ENCODE measurements around the gene CFAP157.

The CFAP157 gene

DNA sequence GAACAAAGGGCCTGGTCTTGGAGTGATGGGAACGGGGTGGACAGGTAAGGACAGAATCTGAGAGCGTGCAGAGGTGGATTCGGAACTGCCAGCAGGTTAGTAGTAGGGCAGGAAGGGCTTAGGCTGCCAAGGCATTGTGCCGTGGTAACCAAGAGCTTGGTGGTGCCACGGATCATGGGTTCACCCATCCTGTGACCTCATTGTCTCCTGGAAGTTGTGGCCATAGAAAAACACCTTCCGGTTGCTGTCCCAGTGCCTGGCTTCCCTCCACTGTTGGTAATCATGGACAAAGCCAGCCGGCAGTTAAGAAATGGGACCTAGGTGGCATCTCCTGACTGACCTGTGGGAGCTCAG is 42.5 kb upstream of the CFAP157 start:
- Histone ChIP-seq H2AFZ (ENCODE audit: low read depth) (no peak overlapping the region), H3K4me1 (ENCODE audit: low read depth, poor library complexity, severe bottlenecking) (peaks cover 14% of the 10 kb centered on the region), H3K27ac (no peak overlapping the region), H3K4me3 (IDR thresholded peaks at IDR 0.05; ENCODE audit: insufficient read depth, low read depth, low read length) (no peak overlapping the region), H4K20me1 (ENCODE audit: insufficient read depth) (no peaks in the 10 kb centered on the region), H3K79me2 (ENCODE audit: insufficient read depth, low read depth) (no peaks in the 10 kb centered on the region), H3K27me3 (ENCODE audit: insufficient read depth, low read depth) (no peaks in the 10 kb centered on the region), H3K36me3 (ENCODE audit: insufficient read depth) (no peaks in the 10 kb centered on the region), H3K9ac (no peak overlapping the region), H3K4me2 (no peak overlapping the region)
- no peak for TF ChIP-seq CTCF (conservative IDR thresholded peaks at IDR 0.05; ENCODE audit: low read depth, low read length)

DNA sequence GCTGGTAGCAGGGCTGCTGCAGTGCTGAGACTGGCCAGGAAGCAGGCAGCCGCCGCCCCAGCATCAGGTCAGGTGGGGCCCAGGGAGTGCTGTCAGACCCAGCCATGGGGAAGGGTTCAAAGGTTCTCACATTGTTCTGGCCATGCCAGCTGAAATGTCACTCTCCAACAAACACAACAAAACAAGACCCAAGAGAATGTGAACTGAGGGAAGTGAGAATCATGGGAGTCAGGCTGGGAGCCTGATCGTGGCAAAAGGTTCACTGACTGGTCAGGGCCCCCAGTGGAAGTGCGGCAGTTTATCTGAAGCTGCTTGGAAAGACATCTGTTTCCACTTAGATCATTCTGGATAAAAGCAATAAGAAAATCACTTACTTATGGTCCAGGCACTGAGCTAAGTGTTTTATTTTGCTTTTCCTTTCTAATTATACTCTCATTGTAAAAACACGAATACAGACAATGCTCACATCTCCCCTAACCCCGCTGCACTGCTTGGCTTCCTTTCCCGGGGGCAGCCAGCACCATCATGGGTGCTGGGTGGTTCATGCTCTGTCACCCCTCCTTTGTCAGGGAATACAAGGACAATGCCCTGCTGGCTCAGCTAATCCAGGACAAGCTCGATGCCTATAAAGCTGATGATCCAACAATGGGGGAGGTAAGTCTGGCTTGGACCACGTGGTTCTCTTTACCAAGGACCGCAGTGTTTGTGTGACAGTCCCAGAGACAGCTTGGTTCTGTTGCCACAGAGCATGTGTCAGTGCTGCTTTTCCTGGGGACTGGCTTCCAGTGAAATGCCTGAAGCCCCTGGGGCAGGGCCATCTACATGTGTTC is 41.9 kb upstream of the CFAP157 start:
- no peaks in the 10 kb centered on the region for H3K79me2 ChIP-seq (ENCODE audit: insufficient read depth, low read depth)
- no peaks in the 10 kb centered on the region for H3K36me3 ChIP-seq (ENCODE audit: insufficient read depth)
- peaks cover 14% of the 10 kb centered on the region for H3K4me1 ChIP-seq (ENCODE audit: low read depth, poor library complexity, severe bottlenecking)
- H3K27ac ChIP-seq = no peak overlapping the region
- no peaks in the 10 kb centered on the region for H4K20me1 ChIP-seq (ENCODE audit: insufficient read depth)
- H3K4me2 ChIP-seq = no peak overlapping the region
- no peak overlapping the region for H3K4me3 ChIP-seq (IDR thresholded peaks at IDR 0.05; ENCODE audit: insufficient read depth, low read depth, low read length)
- no peak for TF ChIP-seq CTCF (conservative IDR thresholded peaks at IDR 0.05; ENCODE audit: low read depth, low read length)
- no peaks in the 10 kb centered on the region for H3K27me3 ChIP-seq (ENCODE audit: insufficient read depth, low read depth)
- H2AFZ ChIP-seq (ENCODE audit: low read depth) = no peak overlapping the region
- no peak overlapping the region for H3K9ac ChIP-seq

DNA sequence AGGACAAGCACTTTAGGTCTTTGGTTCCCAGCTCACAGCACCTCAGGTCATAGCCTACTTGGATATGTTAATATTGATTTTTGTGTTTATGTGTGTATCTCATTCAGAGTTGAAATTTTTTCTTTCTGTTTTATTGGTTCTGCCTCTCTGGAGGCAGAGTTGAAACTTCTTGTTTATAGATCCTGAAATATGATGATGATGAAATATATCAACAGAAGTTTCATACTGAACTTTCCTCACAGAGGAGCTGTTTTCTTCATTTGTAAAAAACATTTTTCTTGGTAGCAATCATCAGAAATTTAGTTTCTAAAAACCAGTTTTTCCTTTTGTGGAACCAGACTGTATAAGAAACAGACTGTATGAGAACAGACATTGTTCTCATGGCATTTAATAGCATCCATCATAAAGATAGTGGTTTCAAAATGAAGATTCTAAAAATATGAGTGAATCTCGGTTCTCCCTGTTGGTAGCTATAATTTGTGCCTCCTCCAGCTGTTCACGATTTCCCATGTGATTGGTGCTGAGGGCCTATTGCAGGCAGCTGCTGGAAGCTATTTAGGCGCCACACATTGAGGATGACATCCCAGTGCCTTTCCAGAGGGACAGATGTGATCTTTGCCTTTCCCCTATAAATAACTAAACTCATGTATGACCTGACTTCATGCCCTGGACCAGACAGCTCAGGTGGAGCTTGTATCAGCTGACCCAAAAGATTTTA is 39.5 kb upstream of the CFAP157 start:
- peak overlapping the region; percentile 18; the same call in 1 of the 2 replicates for H3K4me2 ChIP-seq
- H3K4me1 ChIP-seq (ENCODE audit: low read depth, poor library complexity, severe bottlenecking) = peaks cover 14% of the 10 kb centered on the region
- H3K27me3 ChIP-seq (ENCODE audit: insufficient read depth, low read depth) = no peaks in the 10 kb centered on the region
- no peaks in the 10 kb centered on the region for H4K20me1 ChIP-seq (ENCODE audit: insufficient read depth)
- H2AFZ ChIP-seq (ENCODE audit: low read depth) = no peak overlapping the region
- H3K36me3 ChIP-seq (ENCODE audit: insufficient read depth) = no peaks in the 10 kb centered on the region
- H3K4me3 ChIP-seq (IDR thresholded peaks at IDR 0.05; ENCODE audit: insufficient read depth, low read depth, low read length) = no peak overlapping the region
- TF ChIP-seq CTCF (conservative IDR thresholded peaks at IDR 0.05; ENCODE audit: low read depth, low read length) = no peak
- H3K27ac ChIP-seq = no peak overlapping the region; the same call in 1 of the 2 replicates
- no peak overlapping the region for H3K9ac ChIP-seq
- no peaks in the 10 kb centered on the region for H3K79me2 ChIP-seq (ENCODE audit: insufficient read depth, low read depth)

DNA sequence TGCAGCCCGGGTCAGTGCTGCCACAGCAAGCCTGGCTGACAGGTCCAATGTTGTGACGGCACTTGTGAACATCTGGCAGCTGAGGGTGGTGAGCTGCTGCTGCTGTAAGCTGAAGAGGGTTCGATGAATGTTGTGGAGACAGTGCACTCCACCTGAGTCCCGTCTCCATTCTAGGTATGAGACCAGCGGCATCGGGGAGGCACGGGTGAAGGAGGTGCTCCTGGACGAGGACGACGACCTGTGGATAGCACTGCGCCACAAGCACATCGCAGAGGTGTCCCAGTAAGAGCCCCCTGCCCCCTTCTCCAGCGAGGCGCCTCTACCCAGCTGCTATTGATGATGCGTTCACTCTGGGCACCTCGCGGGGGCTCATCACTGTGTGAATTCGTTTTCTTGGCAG is 38.9 kb upstream of the CFAP157 start:
- H3K4me2 ChIP-seq = no peak overlapping the region
- no peaks in the 10 kb centered on the region for H3K79me2 ChIP-seq (ENCODE audit: insufficient read depth, low read depth)
- peaks cover 14% of the 10 kb centered on the region for H3K4me1 ChIP-seq (ENCODE audit: low read depth, poor library complexity, severe bottlenecking)
- H4K20me1 ChIP-seq (ENCODE audit: insufficient read depth) = no peaks in the 10 kb centered on the region
- H3K4me3 ChIP-seq (IDR thresholded peaks at IDR 0.05; ENCODE audit: insufficient read depth, low read depth, low read length) = no peak overlapping the region
- no peak for TF ChIP-seq CTCF (conservative IDR thresholded peaks at IDR 0.05; ENCODE audit: low read depth, low read length)
- H3K9ac ChIP-seq = no peak overlapping the region
- H3K27me3 ChIP-seq (ENCODE audit: insufficient read depth, low read depth) = no peaks in the 10 kb centered on the region
- no peak overlapping the region for H3K27ac ChIP-seq
- no peak overlapping the region for H2AFZ ChIP-seq (ENCODE audit: low read depth)
- no peaks in the 10 kb centered on the region for H3K36me3 ChIP-seq (ENCODE audit: insufficient read depth)

Data from KMS-11 (cell line).